Femur (tissue), 1 donor: ENCODE data around the gene INPP4A.
"Not testable (repeated sequence)": the region's sequence is repeated elsewhere in the genome, so short reads cannot be mapped to it uniquely, and the experiment has no call there.

Experiments
- DNase-seq: peaks from one replicate; pipeline ENCODE4 v3.0.0-alpha.2; 2017

Gene INPP4A

GRCh38 chr2:98569197-98569793, 124.6 kb downstream of the INPP4A start:
- DNase-seq, result no peak

GRCh38 chr2:98569915-98570314, 125.3 kb downstream of the INPP4A start:
- DNase-seq, result no peak

GRCh38 chr2:98570356-98570755, 125.7 kb downstream of the INPP4A start:
- no peak for DNase-seq

GRCh38 chr2:98571121-98571701, 126.6 kb downstream of the INPP4A start:
- DNase-seq, result no peak

GRCh38 chr2:98571796-98572195, 127.1 kb downstream of the INPP4A start:
- DNase-seq, result no peak

GRCh38 chr2:98572211-98572610, 127.6 kb downstream of the INPP4A start:
- no peak for DNase-seq

GRCh38 chr2:98572676-98573075, 128.0 kb downstream of the INPP4A start:
- no peak for DNase-seq

- no peak for DNase-seq
Observed at GRCh38 chr2:98573426-98573825, 128.8 kb downstream of the INPP4A start.

GRCh38 chr2:98576666-98577312, 132.1 kb downstream of the INPP4A start:
- DNase-seq, result no peak

- no peak for DNase-seq
Observed at GRCh38 chr2:98577313-98577712, 132.7 kb downstream of the INPP4A start.

- DNase-seq, result no peak
Observed at GRCh38 chr2:98578231-98578630, 133.6 kb downstream of the INPP4A start.

- DNase-seq, result no peak
Observed at GRCh38 chr2:98579926-98580325, 135.3 kb downstream of the INPP4A start.

GRCh38 chr2:98580656-98581284, 136.1 kb downstream of the INPP4A start:
- DNase-seq, result no peak

- no peak for DNase-seq
Observed at GRCh38 chr2:98582523-98582922, 137.9 kb downstream of the INPP4A start.

- no peak for DNase-seq
Observed at GRCh38 chr2:98583276-98583675, 138.6 kb downstream of the INPP4A start.

GRCh38 chr2:98583816-98584618, 139.4 kb downstream of the INPP4A start:
- DNase-seq, result no peak

- no peak for DNase-seq
Observed at GRCh38 chr2:98585386-98585785, 140.7 kb downstream of the INPP4A start.

- no peak for DNase-seq
Observed at GRCh38 chr2:98586551-98587140, 142.0 kb downstream of the INPP4A start.

GRCh38 chr2:98588880-98589431, 144.3 kb downstream of the INPP4A start:
- DNase-seq, result no peak

- no peak for DNase-seq
Observed at GRCh38 chr2:98589489-98589888, 144.8 kb downstream of the INPP4A start.

GRCh38 chr2:98592565-98592964, 147.9 kb downstream of the INPP4A start:
- DNase-seq, result no peak

- not testable (repeated sequence) for DNase-seq
Observed at GRCh38 chr2:98594665-98595064, 150.0 kb downstream of the INPP4A start.
